ENCODE measurements around the gene HOXB3. TPM values are rescaled to one million over a fixed set of nuclear protein-coding genes. Genes with fewer than 3 reads are reported as not detected.

Gene HOXB3
- total and polyA plus RNA-seq, 8 donors: 1.1 to 5.6 (median 2.0) TPM

- no peak for FAIRE-seq
- H3K27me3 ChIP-seq: peaks cover 0 to 20% (median 0%) of the 10 kb centered on the region in 4 donors
- no peaks in the 10 kb centered on the region for H3K4me1 ChIP-seq
Measured at GRCh38 chr17:48563385-48563838, 26.6 kb downstream of the HOXB3 start.

DNA sequence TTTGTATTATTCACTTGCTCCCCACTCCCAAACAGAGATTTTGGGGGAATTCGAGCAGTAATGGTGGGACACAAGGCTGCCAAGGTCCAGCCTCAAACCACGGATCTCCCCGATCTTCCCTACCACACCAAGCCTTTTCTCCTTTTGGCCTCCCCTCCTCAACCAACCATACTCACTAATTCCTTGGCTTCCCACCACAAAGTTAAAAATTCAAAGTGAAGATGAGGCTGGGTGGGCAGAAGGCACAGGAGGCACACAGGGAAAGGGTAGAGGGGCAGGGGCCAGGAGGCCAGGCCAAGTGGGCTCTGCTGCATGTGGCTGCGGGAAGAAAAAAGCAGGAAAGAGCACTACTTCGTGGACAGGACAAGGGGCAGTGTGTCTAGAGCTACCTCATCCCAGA, 27.1 kb downstream of the HOXB3 start:
- no peak overlapping the region for H3K4me3 ChIP-seq

More at GRCh38 chr17:48563385-48563838, 26.6 kb downstream of the HOXB3 start:
- H3K27ac ChIP-seq: no peak overlapping the region
- no peak overlapping the region for H3K4me3 ChIP-seq
- intact Hi-C loops (cut with DNase I): no loop called here
- H3K36me3 ChIP-seq: no peaks in the 10 kb centered on the region
- ATAC-seq (no peak), DNase-seq (no peak)
- no peaks in the 10 kb centered on the region for H3K9me3 ChIP-seq
- no peak for TF ChIP-seq CTCF (IDR thresholded peaks at IDR 0.05)
- WGBS, 2 donors: 46 to 56% methylated on average over 6 of the region's 6 CpGs

DNA sequence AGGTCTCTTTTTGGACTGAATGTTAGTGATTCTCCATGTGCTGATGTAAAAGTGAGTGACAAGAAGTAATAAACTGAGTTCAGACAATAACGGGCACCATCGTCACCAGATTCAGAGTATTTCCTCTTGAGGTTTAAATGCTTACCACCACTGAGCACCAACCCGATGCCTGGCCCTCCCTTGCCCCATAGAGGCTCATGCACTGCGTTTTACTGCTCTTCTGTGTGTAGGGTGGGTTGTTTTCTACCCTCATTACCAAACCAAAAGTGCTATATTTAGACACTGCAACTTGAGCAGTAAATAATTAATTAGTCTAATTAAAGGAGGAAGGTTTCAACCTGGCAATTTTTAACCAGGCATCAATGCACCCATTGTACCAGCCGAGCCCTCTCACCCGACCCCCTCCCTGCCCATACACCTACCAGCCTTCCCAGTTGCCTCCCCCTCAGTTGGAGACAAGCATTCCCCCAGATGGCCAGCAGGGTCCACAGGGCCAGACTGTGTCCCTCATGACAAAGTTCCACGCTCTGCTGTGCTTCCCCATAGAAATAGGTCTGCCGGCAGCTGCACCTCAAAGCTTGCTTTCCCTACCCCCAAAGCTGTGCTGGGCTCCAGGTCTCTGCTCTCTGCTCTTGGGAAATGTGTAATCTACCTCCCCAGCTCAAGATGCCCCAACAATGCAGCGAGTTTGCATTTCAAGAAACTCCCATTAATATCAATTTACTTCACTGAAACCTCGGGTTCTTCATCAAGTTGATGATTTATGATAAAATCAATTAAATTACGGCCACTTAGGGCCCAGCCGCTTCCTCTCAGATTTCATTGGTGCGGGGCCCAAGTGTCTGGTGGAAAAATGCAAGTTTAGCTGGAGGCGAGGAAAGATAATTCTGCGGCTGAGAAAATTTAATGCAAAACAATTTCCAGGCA, 27.9 kb downstream of the HOXB3 start:
- no peak for TF ChIP-seq CTCF (IDR thresholded peaks at IDR 0.05)
- FAIRE-seq (no peak), ATAC-seq (peak in 1 of 4 donors; percentile 57), DNase-seq (no peak)
- intact Hi-C loops (cut with DNase I): no loop called here
- no peaks in the 10 kb centered on the region for H3K36me3 ChIP-seq
- no peaks in the 10 kb centered on the region for H3K4me1 ChIP-seq
- peaks cover 0 to 7% (median 0%) of the 10 kb centered on the region in 4 donors for H3K27me3 ChIP-seq
- no peak overlapping the region for H3K4me3 ChIP-seq
- H3K9me3 ChIP-seq: no peaks in the 10 kb centered on the region
- WGBS, 2 donors: 34 to 38% methylated on average over 15 of the region's 15 CpGs
- H3K27ac ChIP-seq: no peak overlapping the region

More for the DNA sequence above, 27.1 kb downstream of the HOXB3 start:
- intact Hi-C loops (cut with DNase I): no loop called here
- ATAC-seq (no peak), FAIRE-seq (no peak), DNase-seq (no peak)
- Histone ChIP-seq H3K27ac (no peak overlapping the region), H3K36me3 (no peaks in the 10 kb centered on the region), H3K27me3 (peaks cover 0 to 15% (median 0%) of the 10 kb centered on the region in 4 donors), H3K4me1 (no peaks in the 10 kb centered on the region), H3K9me3 (no peaks in the 10 kb centered on the region)
- no peak for TF ChIP-seq CTCF (IDR thresholded peaks at IDR 0.05)
- 42 to 45% methylated on average over 5 of the region's 5 CpGs for WGBS, 2 donors

DNA sequence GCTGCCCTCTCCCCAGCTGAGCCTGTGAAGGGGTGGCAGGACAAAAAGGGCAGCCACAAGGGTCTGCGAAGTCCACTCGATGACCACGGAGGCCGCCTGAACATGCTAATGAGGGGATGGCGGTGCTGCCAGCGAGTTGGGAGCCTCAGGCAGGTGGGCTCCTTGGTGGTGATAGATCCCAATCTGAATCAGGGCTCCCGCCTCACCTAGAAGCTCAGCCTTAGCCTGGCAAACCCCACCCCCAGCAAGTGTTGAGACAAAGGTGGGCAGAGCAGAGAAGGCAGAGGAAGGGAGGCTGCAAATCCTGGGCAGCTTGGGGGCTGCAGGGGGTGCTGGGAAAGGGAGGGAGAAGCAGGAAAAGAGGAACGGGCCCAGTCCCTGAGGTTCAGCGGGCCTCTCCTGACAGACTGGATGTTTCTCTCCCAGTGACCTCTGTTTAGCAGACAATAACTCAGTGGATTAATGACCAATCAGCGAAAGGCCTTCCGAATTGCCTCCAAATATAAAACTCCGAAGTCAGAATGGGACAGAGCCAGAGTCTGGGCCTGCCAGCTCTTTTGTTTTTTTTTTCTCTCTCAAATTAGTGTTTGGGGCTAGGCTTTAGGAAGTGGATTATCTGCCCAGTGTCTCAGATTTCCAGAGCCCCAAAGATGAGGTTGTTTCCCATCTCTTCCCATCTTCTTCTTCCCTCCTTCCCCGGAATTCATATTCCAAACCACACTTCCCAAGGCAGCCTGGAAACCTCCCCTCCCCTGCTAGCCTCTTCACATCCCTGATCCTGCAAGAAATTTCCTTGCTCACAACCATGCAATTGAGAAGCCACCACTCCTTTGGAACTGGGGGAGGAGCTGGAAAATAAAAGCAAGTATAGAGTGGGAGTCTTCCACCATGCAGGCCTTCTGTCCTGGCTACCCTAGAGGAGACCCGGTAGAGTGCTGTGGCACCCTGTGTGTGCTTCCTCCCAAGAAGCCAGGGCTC, 29.9 kb downstream of the HOXB3 start:
- Histone ChIP-seq H3K4me3 (no peak overlapping the region), H3K9me3 (no peaks in the 10 kb centered on the region), H3K27ac (no peak overlapping the region), H3K27me3 (peaks cover 0 to 5% (median 0%) of the 10 kb centered on the region in 4 donors), H3K4me1 (no peaks in the 10 kb centered on the region), H3K36me3 (no peaks in the 10 kb centered on the region)
- no peak for ATAC-seq
- peak in 1 of 6 donors; percentile 50 for DNase-seq
- intact Hi-C loops (cut with DNase I): no loop called here
- no peak for FAIRE-seq
- TF ChIP-seq CTCF (IDR thresholded peaks at IDR 0.05): no peak
- WGBS, 2 donors: 67 to 68% methylated on average over 14 of the region's 14 CpGs

All from pancreas (tissue), 10 donors.